ENCODE data around the gene KCNQ1.

DNA sequence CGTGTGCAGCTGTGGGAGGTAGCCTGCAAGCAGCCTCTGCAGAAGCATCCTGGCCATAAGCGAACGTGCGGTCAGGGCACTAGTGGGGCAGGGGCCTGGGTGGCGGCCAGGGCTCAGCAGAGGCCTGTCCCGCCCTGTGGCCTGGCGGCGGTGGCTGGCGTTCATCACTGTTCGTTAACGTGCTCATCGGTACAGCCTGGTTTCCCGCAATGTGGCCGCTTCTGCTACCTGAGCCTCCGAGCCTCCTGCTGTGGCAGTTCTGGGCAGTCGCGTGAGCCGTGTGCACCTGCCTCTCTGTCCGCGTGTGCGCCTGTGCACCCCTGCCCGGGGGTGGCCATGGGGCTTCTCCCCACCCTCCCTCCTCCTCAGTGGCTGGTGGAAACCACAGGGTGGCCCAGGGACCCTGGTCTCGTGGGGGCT is 137.1 kb downstream of the KCNQ1 start:
- TF ChIP-seq, protein P1, sequence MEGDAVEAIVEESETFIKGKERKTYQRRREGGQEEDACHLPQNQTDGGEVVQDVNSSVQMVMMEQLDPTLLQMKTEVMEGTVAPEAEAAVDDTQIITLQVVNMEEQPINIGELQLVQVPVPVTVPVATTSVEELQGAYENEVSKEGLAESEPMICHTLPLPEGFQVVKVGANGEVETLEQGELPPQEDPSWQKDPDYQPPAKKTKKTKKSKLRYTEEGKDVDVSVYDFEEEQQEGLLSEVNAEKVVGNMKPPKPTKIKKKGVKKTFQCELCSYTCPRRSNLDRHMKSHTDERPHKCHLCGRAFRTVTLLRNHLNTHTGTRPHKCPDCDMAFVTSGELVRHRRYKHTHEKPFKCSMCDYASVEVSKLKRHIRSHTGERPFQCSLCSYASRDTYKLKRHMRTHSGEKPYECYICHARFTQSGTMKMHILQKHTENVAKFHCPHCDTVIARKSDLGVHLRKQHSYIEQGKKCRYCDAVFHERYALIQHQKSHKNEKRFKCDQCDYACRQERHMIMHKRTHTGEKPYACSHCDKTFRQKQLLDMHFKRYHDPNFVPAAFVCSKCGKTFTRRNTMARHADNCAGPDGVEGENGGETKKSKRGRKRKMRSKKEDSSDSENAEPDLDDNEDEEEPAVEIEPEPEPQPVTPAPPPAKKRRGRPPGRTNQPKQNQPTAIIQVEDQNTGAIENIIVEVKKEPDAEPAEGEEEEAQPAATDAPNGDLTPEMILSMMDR (IDR thresholded peaks at IDR 0.05) = no peak
- no peak for TF ChIP-seq EP300 (IDR thresholded peaks at IDR 0.05)
